Neural progenitor cell (in vitro differentiated cells): ENCODE data around the gene NLRP6. TPM values are rescaled to one million over a fixed set of nuclear protein-coding genes. Genes with fewer than 3 reads are reported as not detected.

Source experiments
- DNase-seq: peaks from one replicate; pipeline ENCODE4 v3.0.0-alpha.2; 2016; ENCODE audit warnings: low spot score
- H2AFZ ChIP-seq: fragments of 200-600 bp; sonication (generic); replicated peaks from 2 replicates; pipeline ENCODE4 v1.6.1; 2016; ENCODE audit warnings: antibody characterized with exemption
- H3F3A ChIP-seq: fragments of 200-600 bp; sonication (generic); 2 replicates; pipeline ENCODE4 v1.6.1; 2016; ENCODE audit warnings: antibody characterized with exemption, low read depth
- H3K27ac ChIP-seq: fragments of 200-600 bp; sonication (generic); 2 replicates; pipeline ENCODE4 v1.5.1; 2016; ENCODE audit warnings: mild to moderate bottlenecking
- H3K27me3 ChIP-seq: fragments of 200-600 bp; sonication (generic); 2 replicates; pipeline ENCODE4 v1.6.1; 2016; ENCODE audit warnings: mild to moderate bottlenecking, moderate library complexity
- H3K36me3 ChIP-seq: fragments of 200-600 bp; sonication (generic); 2 replicates; pipeline ENCODE4 v1.5.1; 2016
- H3K4me1 ChIP-seq: fragments of 200-600 bp; sonication (generic); 2 replicates; pipeline ENCODE4 v1.6.1; 2016; ENCODE audit warnings: mixed run types
- H3K4me2 ChIP-seq: fragments of 200-600 bp; sonication (generic); 2 replicates; pipeline ENCODE4 v1.6.1; 2016
- H3K4me3 ChIP-seq: fragments of 200-600 bp; sonication (generic); 2 replicates; pipeline ENCODE4 v1.5.1; 2016
- H3K79me2 ChIP-seq: fragments of 200-600 bp; sonication (generic); 2 replicates; pipeline ENCODE4 v1.6.1; 2016; ENCODE audit warnings: low read depth
- H3K9ac ChIP-seq: fragments of 200-600 bp; sonication (generic); 2 replicates; pipeline ENCODE4 v1.6.1; 2016
- H3K9me3 ChIP-seq: fragments of 200-600 bp; sonication (generic); 2 replicates; pipeline ENCODE4 v1.5.1; 2016; ENCODE audit warnings: low read depth
- H4K20me1 ChIP-seq: fragments of 200-600 bp; sonication (generic); 2 replicates; pipeline ENCODE4 v1.6.1; 2016; ENCODE audit warnings: low read depth
- H3K27ac Mint-ChIP-seq: 3 replicates; pipeline ENCODE4 v1.8.0; 2021; ENCODE audit warnings: mixed read lengths
- H3K27me3 Mint-ChIP-seq: 2 replicates; pipeline ENCODE4 v1.8.0; 2022; ENCODE audit warnings: low read depth, mild to moderate bottlenecking, inconsistent platforms, moderate library complexity, mixed read lengths; ENCODE audit not compliant: insufficient read depth
- H3K36me3 Mint-ChIP-seq: 3 replicates; pipeline ENCODE4 v1.8.0; 2021; ENCODE audit warnings: mixed read lengths
- H3K4me1 Mint-ChIP-seq: 3 replicates; pipeline ENCODE4 v1.8.0; 2021; ENCODE audit warnings: mixed read lengths
- H3K4me3 Mint-ChIP-seq: 3 replicates; pipeline ENCODE4 v1.8.0; 2021; ENCODE audit warnings: mild to moderate bottlenecking, moderate library complexity, mixed read lengths
- H3K9me3 Mint-ChIP-seq: 3 replicates; pipeline ENCODE4 v1.8.0; 2020; ENCODE audit warnings: mixed read lengths
- EZH2 ChIP-seq: fragments of 200-600 bp; sonication (generic); IDR thresholded peaks from 2 replicates; pipeline ENCODE4 v1.6.1; 2017; ENCODE audit warnings: antibody characterized with exemption, mild to moderate bottlenecking, moderate library complexity
- EZH2phosphoT487 ChIP-seq: fragments of 200-600 bp; sonication (generic); IDR thresholded peaks from 2 replicates; pipeline ENCODE4 v1.6.1; 2017; ENCODE audit warnings: antibody characterized with exemption
- total RNA-seq: library from RNA; depleted of rRNA; stranded (reverse); fragments of >200 nt; gene quantifications from 2 replicates; pipeline ENCODE4 v1.2.3, GENCODE V29; 2015; ENCODE audit warnings: low replicate concordance
- TF ChIP-seq, protein P1 (sequence below): fragments of 200-600 bp; sonication (generic); IDR thresholded peaks from 2 replicates; pipeline ENCODE4 v1.5.1; 2017; ENCODE audit warnings: antibody characterized with exemption, mild to moderate bottlenecking

NLRP6 gene
- total RNA-seq, 1 donor from 2014 or later, result not detected

- H4K20me1 ChIP-seq, result no peaks in the 10 kb centered on the region
- H3K4me3 Mint-ChIP-seq, result no peak overlapping the region
- H3K4me3 ChIP-seq, result no peak overlapping the region
- H3K4me1 ChIP-seq, result no peaks in the 10 kb centered on the region
- H3K9ac ChIP-seq, result no peak overlapping the region
- H3K4me1 Mint-ChIP-seq, result no peaks in the 10 kb centered on the region
- no peak for TF ChIP-seq EZH2
- TF ChIP-seq, protein P1, sequence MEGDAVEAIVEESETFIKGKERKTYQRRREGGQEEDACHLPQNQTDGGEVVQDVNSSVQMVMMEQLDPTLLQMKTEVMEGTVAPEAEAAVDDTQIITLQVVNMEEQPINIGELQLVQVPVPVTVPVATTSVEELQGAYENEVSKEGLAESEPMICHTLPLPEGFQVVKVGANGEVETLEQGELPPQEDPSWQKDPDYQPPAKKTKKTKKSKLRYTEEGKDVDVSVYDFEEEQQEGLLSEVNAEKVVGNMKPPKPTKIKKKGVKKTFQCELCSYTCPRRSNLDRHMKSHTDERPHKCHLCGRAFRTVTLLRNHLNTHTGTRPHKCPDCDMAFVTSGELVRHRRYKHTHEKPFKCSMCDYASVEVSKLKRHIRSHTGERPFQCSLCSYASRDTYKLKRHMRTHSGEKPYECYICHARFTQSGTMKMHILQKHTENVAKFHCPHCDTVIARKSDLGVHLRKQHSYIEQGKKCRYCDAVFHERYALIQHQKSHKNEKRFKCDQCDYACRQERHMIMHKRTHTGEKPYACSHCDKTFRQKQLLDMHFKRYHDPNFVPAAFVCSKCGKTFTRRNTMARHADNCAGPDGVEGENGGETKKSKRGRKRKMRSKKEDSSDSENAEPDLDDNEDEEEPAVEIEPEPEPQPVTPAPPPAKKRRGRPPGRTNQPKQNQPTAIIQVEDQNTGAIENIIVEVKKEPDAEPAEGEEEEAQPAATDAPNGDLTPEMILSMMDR, result no peak
- TF ChIP-seq EZH2phosphoT487, result no peak
- no peak overlapping the region for H3K27ac Mint-ChIP-seq
- no peaks in the 10 kb centered on the region for H3K27me3 ChIP-seq
- no peak for DNase-seq
- H3K27ac ChIP-seq, result no peak overlapping the region
- H3K9me3 Mint-ChIP-seq, result peaks cover 5% of the 10 kb centered on the region
- H3K27me3 Mint-ChIP-seq, result peaks cover 12% of the 10 kb centered on the region
- H2AFZ ChIP-seq, result no peak overlapping the region
- H3F3A ChIP-seq, result no peaks in the 10 kb centered on the region
- H3K36me3 ChIP-seq, result no peaks in the 10 kb centered on the region
- H3K9me3 ChIP-seq, result no peaks in the 10 kb centered on the region
- H3K79me2 ChIP-seq, result no peaks in the 10 kb centered on the region
- H3K36me3 Mint-ChIP-seq, result peaks cover 20% of the 10 kb centered on the region
- H3K4me2 ChIP-seq, result no peak overlapping the region
Observed at GRCh38 chr11:255816-256215, 22.4 kb upstream of the NLRP6 start.

DNA sequence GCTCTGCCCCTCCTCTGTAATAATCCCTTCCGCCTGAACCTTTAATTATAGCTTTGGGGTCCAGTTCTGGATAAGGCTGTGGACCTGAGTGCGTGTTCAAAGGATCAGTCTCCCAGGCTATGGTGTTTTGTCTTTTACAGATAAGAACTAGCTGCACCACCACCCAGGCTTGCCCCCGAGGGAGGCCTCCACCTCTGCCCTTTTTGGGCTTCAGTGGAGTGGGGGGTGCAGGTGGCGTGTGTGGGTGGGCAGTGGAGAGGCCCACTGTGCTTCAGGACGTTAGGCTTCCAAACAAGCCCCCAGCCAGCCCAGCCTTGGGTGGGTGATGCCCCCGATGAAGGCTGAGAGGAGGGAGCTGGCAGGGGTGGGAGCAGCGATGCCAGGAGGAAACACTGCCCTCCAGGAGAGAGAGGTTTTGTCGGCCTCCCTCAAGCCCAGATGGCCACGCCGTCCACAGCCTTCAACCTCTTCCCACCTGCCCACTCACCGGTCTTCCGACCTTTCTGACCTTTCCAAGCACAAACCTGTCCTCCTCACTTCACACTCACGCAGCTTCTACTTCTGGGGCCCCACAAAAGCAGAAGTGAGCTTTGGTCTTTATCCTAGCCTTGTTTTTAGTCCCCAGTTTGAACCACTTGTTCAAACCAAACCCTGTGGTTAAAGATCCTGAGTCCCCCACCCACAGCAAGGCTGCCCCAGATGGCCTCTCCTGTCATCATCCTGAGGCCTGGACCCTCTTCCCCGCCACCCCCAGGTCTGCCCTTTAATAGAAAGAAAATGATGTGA is 21.1 kb upstream of the NLRP6 start:
- no peak overlapping the region for H3K27ac ChIP-seq
- H3K4me2 ChIP-seq, result no peak overlapping the region
- no peaks in the 10 kb centered on the region for H3K9me3 ChIP-seq
- H3K36me3 ChIP-seq, result no peaks in the 10 kb centered on the region
- no peak overlapping the region for H3K9ac ChIP-seq
- no peaks in the 10 kb centered on the region for H3K4me1 ChIP-seq
- no peaks in the 10 kb centered on the region for H3K27me3 ChIP-seq
- H3K4me3 ChIP-seq, result no peak overlapping the region
- TF ChIP-seq EZH2phosphoT487 (no peak), EZH2 (no peak)
- TF ChIP-seq, protein P1, result no peak
- H3F3A ChIP-seq, result no peaks in the 10 kb centered on the region
- H4K20me1 ChIP-seq, result no peaks in the 10 kb centered on the region
- no peaks in the 10 kb centered on the region for H3K4me1 Mint-ChIP-seq
- no peak overlapping the region for H3K4me3 Mint-ChIP-seq
- peaks cover 16% of the 10 kb centered on the region for H3K36me3 Mint-ChIP-seq
- no peak overlapping the region for H2AFZ ChIP-seq
- DNase-seq, result no peak
- H3K9me3 Mint-ChIP-seq, result peaks cover 8% of the 10 kb centered on the region
- H3K27me3 Mint-ChIP-seq, result peaks cover 12% of the 10 kb centered on the region
- H3K27ac Mint-ChIP-seq, result no peak overlapping the region
- no peaks in the 10 kb centered on the region for H3K79me2 ChIP-seq

DNA sequence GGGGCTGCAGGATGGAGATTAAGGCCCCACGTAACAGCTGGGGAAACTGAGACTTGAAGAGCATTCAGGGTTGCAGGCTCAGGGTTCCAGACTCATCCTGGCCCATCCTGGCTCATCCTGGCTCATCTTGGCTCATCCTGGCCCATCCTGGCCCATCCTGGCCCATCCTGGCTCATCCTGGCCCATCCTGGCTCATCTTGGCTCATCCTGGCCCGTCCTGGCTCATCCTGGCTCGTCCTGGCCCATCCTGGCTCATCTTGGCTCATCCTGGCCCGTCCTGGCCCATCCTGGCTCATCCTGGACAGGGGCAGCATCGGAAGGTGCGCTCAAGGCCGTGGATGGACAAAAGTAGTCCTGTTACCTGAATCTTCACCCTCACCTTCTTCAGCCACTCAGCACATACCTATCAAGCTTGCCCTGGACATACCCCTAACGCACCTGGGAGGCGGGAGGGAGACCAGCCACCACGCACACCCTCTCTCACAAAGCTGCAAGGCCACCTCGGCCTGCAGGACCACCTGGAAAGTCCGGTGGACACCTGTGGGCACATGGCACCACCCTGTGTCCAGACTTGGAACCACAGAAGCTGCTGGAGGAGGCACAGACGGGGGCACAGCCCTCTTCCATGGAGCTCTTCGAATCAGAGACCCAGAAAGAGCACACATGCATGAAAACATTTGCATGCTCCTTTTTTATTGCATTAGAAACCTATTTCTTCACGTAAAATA is 20.3 kb upstream of the NLRP6 start:
- Histone ChIP-seq H3K4me1 (no peaks in the 10 kb centered on the region), H3F3A (no peaks in the 10 kb centered on the region), H3K4me3 (no peak overlapping the region), H3K79me2 (no peaks in the 10 kb centered on the region), H3K27ac (no peak overlapping the region), H3K9ac (no peak overlapping the region), H4K20me1 (no peaks in the 10 kb centered on the region), H2AFZ (no peak overlapping the region), H3K27me3 (no peaks in the 10 kb centered on the region), H3K9me3 (no peaks in the 10 kb centered on the region), H3K36me3 (no peaks in the 10 kb centered on the region), H3K4me2 (no peak overlapping the region)
- Mint-ChIP-seq H3K4me3 (no peak overlapping the region), H3K27me3 (peaks cover 12% of the 10 kb centered on the region), H3K27ac (no peak overlapping the region), H3K36me3 (peaks cover 8% of the 10 kb centered on the region), H3K9me3 (peaks cover 9% of the 10 kb centered on the region), H3K4me1 (no peaks in the 10 kb centered on the region)
- TF ChIP-seq EZH2phosphoT487, result no peak
- TF ChIP-seq, protein P1, result no peak
- TF ChIP-seq EZH2, result no peak
- DNase-seq, result no peak
